ENCODE measurements around the gene TRAF3.
"Not testable (repeated sequence)": the region's sequence is repeated elsewhere in the genome, so short reads cannot be mapped to it uniquely, and the experiment has no call there.

Gene TRAF3

DNA sequence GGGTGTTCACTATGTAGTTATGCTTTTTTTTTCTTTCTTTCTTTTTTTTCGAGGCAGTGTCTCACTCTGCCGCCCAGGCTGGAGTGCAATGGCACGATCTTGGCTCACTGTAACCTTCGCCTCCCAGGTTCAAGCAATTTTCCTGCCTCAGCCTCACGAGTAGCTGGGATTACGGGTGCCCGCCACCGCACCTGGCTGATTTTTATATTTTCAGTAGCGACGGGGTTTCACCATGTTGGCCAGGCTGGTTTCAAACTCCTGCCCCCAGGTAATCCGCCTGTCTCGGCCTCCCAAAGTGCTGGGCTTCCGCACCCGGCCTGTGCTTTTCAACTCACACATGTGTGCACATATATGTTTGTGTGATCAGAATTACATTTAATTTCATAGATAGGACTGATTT, 106.3 kb downstream of the TRAF3 start:
- in situ Hi-C loops (cut with MboI; ENCODE audit: low sequenced_read_pairs) = no loop called here

DNA sequence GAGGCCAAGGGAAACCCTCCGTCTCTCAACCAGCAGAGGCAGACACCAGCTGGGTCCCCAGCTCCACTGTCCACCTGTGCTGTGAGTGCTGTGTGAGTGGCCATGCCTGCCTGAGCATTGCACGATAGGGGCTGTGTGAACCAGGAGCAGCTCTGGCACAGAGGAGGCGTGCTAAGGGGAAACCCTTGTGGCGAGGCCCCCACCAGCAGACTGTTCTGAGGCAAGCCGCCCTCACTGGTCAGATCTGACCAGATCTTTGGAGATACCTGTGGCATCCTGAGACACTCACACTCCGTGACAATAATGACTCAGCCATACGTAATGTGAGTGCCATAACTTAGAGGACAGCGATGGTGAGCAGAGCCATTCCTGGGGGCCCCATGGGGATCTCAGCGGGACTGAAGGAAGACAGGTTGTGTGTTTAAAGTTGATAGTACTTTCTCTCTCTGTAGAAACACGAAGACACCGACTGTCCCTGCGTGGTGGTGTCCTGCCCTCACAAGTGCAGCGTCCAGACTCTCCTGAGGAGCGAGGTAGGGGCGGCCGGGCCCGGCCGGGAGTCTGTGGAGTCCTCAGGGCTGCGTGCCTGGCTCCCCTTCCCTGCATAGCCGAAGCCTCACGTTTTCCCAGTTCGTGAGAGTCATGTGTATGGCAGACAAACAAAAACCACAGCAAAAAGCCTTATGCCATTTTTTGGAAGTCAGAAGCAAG, 108.6 kb downstream of the TRAF3 start:
- in situ Hi-C loops (cut with MboI; ENCODE audit: low sequenced_read_pairs) = no loop called here

DNA sequence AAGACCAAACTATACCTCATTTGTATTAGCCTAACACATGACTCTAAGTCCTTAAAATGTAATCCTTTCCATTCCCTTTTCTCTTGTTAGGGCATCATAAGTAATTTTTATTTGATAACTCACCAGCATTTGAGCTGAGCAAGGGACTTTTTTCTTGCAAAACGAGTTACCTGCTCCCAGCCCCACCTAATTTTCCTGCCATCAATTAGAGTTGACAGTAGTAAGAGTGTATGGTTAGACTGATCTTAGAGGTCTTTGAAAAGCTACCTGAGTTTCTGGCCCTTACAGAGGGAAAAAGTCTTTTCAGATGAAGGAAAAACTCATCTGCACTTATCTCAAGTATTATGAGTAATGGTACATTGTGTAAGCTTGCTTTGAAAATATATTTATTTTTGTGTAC, 111.5 kb downstream of the TRAF3 start:
- in situ Hi-C loops (cut with MboI; ENCODE audit: low sequenced_read_pairs) = no loop called here

DNA sequence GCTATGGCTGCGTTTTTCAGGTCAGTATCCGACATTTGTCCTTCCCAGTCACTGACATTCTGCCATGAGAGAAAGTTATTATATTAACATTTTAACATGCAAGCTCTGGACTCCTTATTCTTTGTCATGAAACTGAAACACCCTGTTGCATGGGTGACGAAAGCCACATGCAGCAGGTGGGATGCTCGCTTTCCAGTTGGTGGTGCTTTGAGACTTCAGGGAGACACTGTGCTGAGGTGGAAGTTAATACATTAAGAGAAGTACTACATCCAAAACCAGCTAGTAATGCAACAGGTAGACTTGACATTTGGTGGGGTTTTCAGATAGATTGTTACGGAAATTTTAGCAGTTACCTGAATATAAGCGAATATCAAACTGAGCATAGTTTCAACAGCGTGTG, 112.4 kb downstream of the TRAF3 start:
- in situ Hi-C loops (cut with MboI; ENCODE audit: low sequenced_read_pairs) = no loop called here

DNA sequence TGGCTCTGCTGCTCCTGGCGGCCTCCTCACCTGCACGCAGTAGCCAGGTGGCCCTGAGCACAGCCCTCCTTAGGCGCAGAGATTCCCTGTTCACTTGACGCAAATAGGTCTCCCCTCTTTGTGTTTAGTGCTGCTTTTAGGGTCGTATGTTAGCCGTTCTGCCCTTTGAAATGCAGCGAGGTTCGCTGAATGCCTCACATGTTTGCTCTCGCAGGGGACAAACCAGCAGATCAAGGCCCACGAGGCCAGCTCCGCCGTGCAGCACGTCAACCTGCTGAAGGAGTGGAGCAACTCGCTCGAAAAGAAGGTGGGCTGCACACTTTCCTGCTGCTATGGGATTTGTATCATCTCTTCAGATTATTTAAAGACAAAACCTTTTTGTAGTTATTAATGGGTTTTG, 113.9 kb downstream of the TRAF3 start:
- in situ Hi-C loops (cut with MboI; ENCODE audit: low sequenced_read_pairs) = no loop called here

DNA sequence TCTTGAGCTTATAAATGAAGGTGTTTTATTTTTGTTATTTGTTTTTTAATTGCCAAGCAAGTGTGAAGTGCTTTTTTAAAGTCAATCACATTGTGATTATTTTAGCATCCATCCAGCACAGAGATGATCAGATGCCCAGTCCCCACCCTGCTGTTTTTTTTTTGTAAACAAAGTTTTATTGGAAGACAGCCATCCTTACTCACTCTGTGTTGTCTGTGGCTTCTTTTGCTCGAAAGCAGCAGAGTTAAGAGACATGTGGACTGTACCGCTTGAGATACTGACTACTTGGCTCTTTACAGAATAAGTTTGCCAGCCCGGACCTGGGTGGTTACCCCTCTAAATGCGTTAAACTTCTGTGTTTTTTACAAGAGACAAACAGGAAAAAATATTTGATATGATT, 114.3 kb downstream of the TRAF3 start:
- in situ Hi-C loops (cut with MboI; ENCODE audit: low sequenced_read_pairs) = no loop called here

DNA sequence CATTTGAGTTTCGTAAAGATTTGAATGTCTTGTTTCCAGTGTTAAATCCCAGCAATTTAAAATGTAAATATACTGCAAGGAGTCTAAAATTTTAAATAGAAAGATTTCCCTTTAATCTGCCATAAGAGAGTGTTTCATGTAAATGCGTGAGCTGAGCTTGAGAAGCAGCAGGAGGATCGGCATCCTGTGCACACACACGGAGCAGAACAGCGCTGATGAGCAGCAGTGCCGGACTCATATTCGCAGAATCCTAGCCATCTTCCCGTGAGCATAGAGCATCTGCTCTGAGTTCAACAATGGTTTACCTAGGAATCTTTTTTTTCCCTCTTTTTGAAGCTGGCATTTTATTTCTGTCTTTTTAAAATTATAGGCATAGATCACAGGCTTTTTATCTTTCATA, 115.4 kb downstream of the TRAF3 start:
- in situ Hi-C loops (cut with MboI; ENCODE audit: low sequenced_read_pairs) = no loop called here

DNA sequence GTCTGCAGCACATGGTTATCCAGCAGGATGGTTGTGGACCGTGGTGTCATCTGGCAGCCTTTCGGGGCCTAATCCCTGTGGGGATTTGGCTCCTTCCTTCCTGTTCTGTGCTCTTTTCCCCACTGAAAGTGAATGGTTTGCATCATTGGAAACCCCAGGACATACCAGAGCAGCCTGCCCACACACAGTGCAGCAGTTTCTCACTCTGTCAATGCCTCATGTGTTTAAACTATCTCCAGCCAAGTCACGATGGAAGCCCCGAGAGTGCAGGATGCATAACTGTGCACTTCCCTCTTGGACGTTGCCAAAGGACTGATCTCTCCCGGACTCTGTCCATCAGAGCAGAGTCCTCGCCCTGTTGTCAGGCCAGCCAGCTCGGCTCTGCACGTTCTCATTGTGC, 116.2 kb downstream of the TRAF3 start:
- in situ Hi-C loops (cut with MboI; ENCODE audit: low sequenced_read_pairs) = no loop called here

DNA sequence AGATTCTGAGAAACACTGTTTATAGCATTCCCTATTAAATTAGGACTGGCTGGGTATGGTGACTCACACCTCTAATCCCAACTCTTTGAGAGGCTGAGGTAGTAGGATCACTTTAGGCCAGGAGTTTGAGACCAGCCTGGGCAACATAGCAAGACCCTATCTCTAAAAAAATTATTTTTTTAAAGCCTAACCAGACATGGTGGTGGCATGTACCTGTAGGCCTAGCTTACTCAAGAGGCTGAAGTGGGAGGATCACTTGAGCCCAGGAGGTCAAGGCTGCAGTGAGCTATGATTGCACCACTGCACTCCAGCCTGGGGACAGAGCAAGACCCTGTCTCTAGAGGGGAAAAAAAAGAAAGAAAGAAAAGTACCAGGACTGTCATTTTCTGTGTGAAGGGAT, 119.5 kb downstream of the TRAF3 start:
- in situ Hi-C loops (cut with MboI; ENCODE audit: low sequenced_read_pairs) = not testable (repeated sequence)

DNA sequence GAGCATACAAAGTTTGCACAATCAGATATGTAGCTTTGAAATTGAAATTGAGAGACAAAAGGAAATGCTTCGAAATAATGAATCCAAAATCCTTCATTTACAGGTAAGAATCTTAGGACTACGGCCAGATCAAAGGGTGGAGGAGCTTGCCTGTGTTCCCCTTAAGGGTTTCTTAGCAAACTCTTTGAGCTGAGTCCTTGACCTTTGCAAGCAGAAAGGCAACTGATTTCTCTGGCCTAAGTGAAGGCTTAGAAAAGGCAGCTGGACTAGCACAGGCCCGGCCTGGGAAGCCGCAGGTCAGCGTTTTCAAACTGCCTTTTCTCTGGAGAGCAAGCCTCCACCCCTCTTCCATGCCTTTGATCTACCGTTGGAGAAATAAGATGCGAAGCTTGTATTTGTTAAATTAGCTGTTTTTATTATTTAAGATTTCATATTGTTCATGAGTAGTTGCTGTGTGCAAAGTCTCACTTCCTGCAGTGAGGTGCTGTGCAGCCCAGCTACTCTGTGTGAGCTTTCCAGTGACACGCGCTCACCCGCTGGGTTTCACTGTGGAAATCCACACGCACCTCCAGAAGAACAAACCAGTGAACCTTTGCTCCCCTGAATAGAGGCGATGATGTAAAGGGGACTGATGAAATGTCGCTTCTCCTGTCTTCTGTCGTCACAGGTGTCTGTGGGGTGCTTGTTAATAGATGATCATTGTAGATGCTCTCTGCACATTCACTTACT, 120.2 kb downstream of the TRAF3 start:
- in situ Hi-C loops (cut with MboI; ENCODE audit: low sequenced_read_pairs) = no loop called here

DNA sequence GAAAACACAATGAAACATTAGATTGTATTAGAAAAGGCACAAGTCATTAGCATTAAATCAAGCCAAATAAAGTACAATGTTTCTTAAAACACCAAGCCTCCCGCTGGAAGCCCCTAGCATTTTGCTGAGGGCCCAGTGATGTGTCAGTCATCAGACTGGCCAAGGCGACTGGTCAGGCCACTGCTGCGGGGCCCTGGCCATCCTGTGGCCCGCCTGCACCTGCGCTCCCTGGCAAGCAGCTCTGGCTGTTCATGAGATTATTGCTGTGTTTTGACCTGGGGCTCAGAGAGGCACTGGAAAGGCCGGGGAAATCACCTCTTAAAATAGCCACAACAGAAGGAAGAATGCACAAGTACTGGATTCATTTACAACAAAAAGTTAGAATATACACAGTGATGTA, 121.0 kb downstream of the TRAF3 start:
- in situ Hi-C loops (cut with MboI; ENCODE audit: low sequenced_read_pairs) = no loop called here

DNA sequence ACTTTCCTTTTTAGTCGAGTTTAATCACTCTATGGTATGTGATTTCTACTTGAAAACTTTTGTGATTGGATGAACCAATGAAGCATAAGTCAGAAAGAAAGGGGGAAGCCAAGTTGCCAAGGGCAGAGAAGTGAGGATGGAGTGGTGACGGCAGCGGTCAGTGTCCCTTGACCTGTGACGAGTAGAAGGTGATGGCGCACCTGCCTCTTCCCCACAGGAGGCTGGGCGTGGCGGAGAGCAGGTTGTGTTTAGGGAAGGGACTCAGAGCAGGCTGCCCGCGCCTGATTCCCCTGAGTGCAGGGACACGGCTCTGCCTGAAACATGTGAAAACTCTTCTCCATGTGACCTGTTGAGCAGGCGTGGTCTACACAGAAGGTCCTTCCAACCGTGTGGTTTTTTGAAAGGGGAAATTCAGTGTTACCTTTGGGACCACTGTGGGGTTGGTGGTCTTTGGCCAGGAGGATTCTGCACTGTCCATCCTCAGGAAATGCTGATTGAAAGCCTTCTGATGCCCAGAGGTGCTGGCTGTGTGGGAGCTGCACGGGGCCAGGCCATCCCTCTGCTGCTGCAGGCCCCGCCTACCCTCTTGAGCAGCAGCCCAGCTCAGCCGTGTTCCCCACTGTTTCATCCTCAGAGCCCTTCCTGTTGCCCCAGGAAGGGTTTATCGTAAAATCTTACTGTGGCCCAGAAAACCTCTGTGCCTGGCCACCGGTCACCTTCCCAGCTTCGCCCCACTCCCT, 121.7 kb downstream of the TRAF3 start:
- in situ Hi-C loops (cut with MboI; ENCODE audit: low sequenced_read_pairs) = no loop called here

DNA sequence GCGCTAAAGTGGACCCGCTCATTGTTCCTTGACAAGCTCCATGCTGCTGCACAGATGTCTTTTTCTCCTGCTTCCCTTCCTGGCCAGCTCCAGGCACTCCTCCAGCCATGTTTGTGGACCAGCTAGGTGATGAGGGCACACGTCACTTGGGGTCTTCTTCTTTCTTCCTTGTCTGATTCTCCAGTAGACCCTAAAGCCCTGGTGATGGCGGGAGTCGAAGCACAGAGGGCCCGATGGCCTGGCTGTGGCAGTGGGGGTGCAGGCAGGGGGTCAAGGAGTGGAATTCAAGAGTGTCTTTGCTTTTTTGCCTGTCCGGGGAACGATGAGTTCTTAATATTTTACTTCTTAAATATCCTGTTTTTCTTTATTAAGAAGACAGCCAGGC, 122.3 kb downstream of the TRAF3 start:
- in situ Hi-C loops (cut with MboI; ENCODE audit: low sequenced_read_pairs) = no loop called here

DNA sequence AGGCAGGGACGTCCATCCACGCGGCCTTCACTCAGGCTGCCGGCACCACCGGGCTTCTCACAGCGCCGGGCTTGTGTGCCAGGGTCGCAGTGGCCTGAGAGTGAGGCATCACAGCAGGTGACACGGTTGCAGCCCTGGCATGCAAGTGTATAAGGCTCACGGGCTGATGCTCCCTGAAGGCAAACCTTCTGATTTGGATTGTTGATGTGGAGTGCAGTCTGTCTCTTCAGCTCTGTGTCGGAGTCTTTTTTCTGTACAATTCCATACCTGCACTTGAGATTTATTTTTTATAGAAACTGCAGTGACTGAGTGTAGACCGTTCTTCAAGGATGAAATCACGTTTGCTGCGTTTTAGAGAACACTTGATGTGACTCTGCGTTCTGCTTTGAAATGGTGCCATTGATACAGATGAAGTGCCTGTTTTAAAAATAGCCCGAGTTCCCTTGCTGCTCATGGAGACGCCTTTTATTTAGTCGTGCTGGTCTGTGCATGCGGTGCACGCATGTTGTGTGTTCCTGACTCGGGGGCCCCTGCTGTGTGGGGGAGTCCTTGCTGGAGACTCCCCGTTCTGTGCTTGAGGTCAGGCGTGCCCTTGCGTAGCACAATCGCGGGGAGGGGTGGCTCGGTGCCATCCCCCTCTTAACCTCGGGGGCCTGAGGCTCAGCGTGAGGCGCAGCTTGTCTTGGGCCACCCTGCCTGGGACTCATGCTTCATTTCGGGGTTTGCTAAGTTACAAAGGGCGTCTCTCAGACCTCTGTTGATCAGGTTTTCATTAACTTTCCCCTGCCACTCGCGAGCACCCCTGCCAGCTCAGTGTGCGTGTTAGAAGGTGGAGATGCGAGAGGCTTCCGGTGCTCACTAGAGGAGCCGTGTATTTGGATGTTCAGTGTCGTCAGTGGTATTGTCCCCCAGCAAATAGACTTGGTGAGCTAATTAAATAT, 123.7 kb downstream of the TRAF3 start:
- in situ Hi-C loops (cut with MboI; ENCODE audit: low sequenced_read_pairs) = no loop called here

DNA sequence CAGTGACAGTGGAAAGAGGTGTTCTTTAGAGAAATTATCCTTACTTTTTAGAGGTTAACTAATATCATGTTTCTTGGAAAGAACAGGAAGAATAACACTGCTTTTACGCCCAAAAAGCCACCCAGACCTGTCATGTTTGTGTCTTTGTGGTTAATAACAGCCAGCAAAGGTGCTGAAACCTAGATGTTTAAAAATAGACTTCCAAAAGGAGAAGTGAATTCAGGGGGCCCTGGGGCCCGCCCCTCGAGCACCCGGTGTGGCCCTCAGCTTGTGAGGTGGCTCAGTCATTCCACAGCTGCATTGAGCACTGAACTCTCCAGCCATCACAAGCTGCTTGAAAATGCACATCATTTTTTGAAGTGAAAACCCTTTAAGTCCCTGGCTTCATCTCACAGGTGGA, 124.4 kb downstream of the TRAF3 start:
- in situ Hi-C loops (cut with MboI; ENCODE audit: low sequenced_read_pairs) = no loop called here

DNA sequence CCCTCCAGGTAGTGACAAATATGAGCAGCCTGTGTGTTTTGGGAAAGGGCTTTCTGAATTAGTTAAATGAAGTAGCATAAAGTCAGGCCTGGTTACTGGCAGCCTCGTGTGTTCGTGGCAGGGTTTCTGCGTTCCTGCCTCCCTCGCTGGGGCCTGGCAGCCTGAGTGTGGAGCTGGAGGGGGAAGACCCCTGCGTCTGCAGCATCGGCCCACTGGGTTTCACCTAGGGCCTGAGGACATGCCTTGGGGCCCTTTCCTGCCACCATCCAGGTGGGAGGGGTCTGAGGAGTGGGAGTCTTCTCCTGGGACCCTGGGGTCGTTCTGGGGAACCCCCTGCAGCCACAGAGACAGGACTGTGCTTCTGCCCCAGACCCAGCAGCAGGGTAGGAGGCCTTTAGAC, 124.8 kb downstream of the TRAF3 start:
- in situ Hi-C loops (cut with MboI; ENCODE audit: low sequenced_read_pairs) = no loop called here

DNA sequence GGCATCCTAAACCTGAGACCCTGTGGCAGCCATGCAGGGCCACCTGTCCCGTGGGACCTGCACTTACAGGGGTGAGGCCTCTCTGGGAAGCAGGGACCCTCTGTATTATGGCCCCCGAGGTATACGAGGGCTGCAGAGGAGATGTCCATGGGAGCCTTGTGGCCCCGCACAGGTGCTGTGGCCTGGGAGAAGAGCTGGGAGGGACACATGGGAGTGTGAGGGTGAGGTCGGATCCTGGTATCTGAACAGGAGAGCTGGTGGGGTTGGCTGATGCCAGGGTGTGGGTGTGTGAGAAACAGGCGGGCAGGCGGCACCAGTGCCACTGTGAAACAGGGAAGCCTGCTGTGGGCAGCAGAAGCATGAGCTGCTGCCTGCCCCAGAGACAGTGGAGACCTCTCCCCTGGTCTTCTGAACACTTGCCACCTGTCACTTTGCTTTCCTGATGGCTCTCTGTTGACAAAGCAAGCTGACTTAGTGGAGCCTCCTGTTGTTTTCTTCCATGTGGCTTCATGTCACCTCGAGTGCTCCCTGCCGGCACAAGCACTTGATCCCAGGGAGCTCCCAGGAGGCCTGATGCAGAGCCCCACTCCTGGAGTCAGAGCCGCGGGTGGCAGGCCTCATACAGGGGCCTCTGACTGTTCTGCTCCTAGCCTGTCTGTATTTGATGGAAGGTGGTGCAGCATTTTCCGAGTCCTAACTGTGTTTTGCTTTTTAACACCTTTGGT, 125.4 kb downstream of the TRAF3 start:
- in situ Hi-C loops (cut with MboI; ENCODE audit: low sequenced_read_pairs) = no loop called here

DNA sequence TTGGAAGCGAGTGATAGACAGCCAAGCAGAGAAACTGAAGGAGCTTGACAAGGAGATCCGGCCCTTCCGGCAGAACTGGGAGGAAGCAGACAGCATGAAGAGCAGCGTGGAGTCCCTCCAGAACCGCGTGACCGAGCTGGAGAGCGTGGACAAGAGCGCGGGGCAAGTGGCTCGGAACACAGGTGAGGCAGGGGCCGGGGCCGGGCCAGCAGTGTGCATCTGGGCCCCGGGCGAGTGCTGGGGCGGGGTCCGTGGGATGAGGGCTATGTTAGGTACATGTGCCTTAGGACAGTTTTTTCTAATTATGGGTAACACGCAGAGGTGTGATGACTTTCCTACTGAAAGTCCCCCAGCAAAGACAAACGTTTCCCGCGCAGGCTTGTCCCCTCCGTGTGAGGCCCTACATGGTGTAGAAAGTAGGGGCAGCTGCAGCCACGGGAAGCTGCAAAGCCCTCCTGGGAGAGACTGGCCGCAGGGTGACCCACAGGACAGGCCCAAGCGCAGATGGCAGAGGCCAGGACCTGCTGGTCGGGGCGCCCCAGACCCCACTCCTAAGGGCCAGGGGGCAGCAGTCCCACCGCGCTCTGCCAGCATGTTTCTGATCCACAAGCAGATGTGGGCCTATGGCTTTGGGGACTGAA, 126.1 kb downstream of the TRAF3 start:
- in situ Hi-C loops (cut with MboI; ENCODE audit: low sequenced_read_pairs) = no loop called here

DNA sequence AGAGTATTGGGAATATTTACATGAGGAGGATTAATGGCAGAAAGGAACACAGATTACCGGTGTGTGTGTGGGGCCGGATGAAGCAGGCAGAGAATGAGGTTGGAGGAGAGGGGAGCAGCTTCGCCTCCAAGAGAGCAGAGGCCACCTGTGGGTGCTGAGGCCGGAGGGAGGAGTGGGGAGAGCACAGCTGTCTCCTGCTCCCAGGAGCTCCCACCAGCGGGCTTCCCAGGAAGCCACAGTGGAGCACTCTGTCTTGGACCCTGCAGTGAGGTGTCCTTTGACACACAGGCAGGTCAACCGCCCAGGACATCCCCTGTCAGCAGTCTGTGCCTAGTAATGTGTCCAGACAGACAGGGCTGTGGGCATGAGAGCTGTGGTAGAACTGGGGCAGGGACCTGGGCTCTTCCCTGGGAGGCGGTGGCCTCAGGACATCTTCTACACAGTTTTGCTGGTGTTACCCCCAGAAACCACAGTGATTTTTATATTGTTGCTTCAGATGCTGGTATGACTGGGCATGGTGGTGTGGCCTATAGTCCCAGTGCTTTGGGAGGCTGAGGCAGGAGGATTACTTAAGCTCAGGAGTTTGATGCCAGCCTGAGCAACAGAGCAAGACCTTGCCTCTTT, 126.8 kb downstream of the TRAF3 start:
- in situ Hi-C loops (cut with MboI; ENCODE audit: low sequenced_read_pairs) = no loop called here

All from HL-60/S4 treated with retinoic acid at 250 ng/mL for 4 days and 3 days (cell line).